HUDEP-2 (cell line): Measurements from ENCODE around the gene KANSL1.

Source experiments
- DNase-seq, 76 experiments: peaks; one replicate each; lab custom pipeline; 2025; ENCODE audit not compliant: unreplicated experiment in 76 of 76; lab: John Stamatoyannopoulos, UW

Gene KANSL1

GRCh38 chr17:45989759-45990158 is 203.5 kb downstream of the KANSL1 start:
- DNase-seq: no peak

- no peak for DNase-seq
Observed at GRCh38 chr17:45987706-45988105, 205.5 kb downstream of the KANSL1 start.

GRCh38 chr17:45986056-45986455 is 207.2 kb downstream of the KANSL1 start:
- no peak for DNase-seq

- DNase-seq: no peak
Observed at GRCh38 chr17:45985447-45985846, 207.8 kb downstream of the KANSL1 start.

- peak in 3 of 76 experiments; percentile 8 to 15 (median 12) for DNase-seq
Observed at GRCh38 chr17:45984368-45984767, 208.9 kb downstream of the KANSL1 start.

- DNase-seq: no peak
Observed at GRCh38 chr17:45983614-45984310, 209.5 kb downstream of the KANSL1 start.

- DNase-seq: no peak
Observed at GRCh38 chr17:45982791-45983613, 210.2 kb downstream of the KANSL1 start.

- no peak for DNase-seq
Observed at GRCh38 chr17:45981306-45981705, 211.9 kb downstream of the KANSL1 start.

GRCh38 chr17:45980855-45981254 is 212.4 kb downstream of the KANSL1 start:
- no peak for DNase-seq
